Trophoblast cell (in vitro differentiated cells and primary cell): ENCODE results near the gene DLK2.

Source experiments
- DNase-seq, 2 donors: peaks; one replicate each; pipeline ENCODE4 v3.0.0-alpha.2; 2016
- H2AFZ ChIP-seq: 2 replicates; pipeline ENCODE4 v1.6.1; 2013; ENCODE audit warnings: low read length, moderate library complexity, mild to moderate bottlenecking; ENCODE audit not compliant: insufficient read depth, poor library complexity
- H2AK5ac ChIP-seq: 2 replicates; pipeline ENCODE4 v1.6.1; 2013; ENCODE audit warnings: mild to moderate bottlenecking, low read length
- H2BK120ac ChIP-seq: 2 replicates; pipeline ENCODE4 v1.6.1; 2013; ENCODE audit warnings: low read length, mild to moderate bottlenecking, moderate library complexity; ENCODE audit not compliant: insufficient read depth, poor library complexity
- H2BK12ac ChIP-seq: 2 replicates; pipeline ENCODE4 v1.6.1; 2013; ENCODE audit warnings: mild to moderate bottlenecking, low read length, moderate library complexity
- H2BK5ac ChIP-seq: 2 replicates; pipeline ENCODE4 v1.6.1; 2013; ENCODE audit warnings: low read length, low read depth, moderate library complexity, mild to moderate bottlenecking; ENCODE audit not compliant: poor library complexity
- H3K14ac ChIP-seq: 2 replicates; pipeline ENCODE4 v1.6.1; 2013; ENCODE audit warnings: mild to moderate bottlenecking, low read length
- H3K18ac ChIP-seq: 2 replicates; pipeline ENCODE4 v1.6.1; 2013; ENCODE audit warnings: mild to moderate bottlenecking, low read length
- H3K23ac ChIP-seq: 2 replicates; pipeline ENCODE4 v1.6.1; 2013; ENCODE audit warnings: low read length
- H3K27ac ChIP-seq: 2 replicates; pipeline ENCODE4 v1.5.1; 2013; ENCODE audit warnings: low read depth, mild to moderate bottlenecking, inconsistent platforms, low read length, moderate library complexity
- H3K27me3 ChIP-seq: 2 replicates; pipeline ENCODE4 v1.6.1; 2013; ENCODE audit warnings: inconsistent platforms, mild to moderate bottlenecking, low read length, moderate library complexity; ENCODE audit not compliant: insufficient read depth
- H3K36me3 ChIP-seq, 2 experiments: 1 replicate in 1 of 2; 2 replicates in 1 of 2; pipeline ENCODE4 v1.6.1; 2013; ENCODE audit warnings: low read length in 2 of 2, mild to moderate bottlenecking in 2 of 2, moderate library complexity in 1 of 2; ENCODE audit not compliant: insufficient read depth in 2 of 2, control insufficient read depth in 1 of 2
- H3K4ac ChIP-seq: 2 replicates; pipeline ENCODE4 v1.6.1; 2013; ENCODE audit warnings: low read depth, mild to moderate bottlenecking, low read length, moderate library complexity
- H3K4me1 ChIP-seq, 2 experiments: 1 replicate in 1 of 2; 2 replicates in 1 of 2; pipeline ENCODE4 v1.6.1; 2013; ENCODE audit warnings: low read length in 2 of 2, mild to moderate bottlenecking in 2 of 2, moderate library complexity in 1 of 2; ENCODE audit not compliant: insufficient read depth in 2 of 2, control insufficient read depth in 1 of 2
- H3K4me2 ChIP-seq: 2 replicates; pipeline ENCODE4 v1.6.1; 2013; ENCODE audit warnings: inconsistent platforms, mild to moderate bottlenecking, low read length, moderate library complexity
- H3K4me3 ChIP-seq: 2 replicates; pipeline ENCODE4 v1.5.1; 2013; ENCODE audit warnings: mild to moderate bottlenecking, low read depth, low read length, inconsistent platforms
- H3K79me1 ChIP-seq: one replicate; pipeline ENCODE4 v1.6.1; 2013; ENCODE audit warnings: low read length
- H3K79me2 ChIP-seq: 2 replicates; pipeline ENCODE4 v1.6.1; 2013; ENCODE audit warnings: low read length, mild to moderate bottlenecking; ENCODE audit not compliant: control insufficient read depth, insufficient read depth, poor library complexity
- H3K9ac ChIP-seq: 2 replicates; pipeline ENCODE4 v1.6.1; 2013; ENCODE audit warnings: mild to moderate bottlenecking, low read length
- H3K9me3 ChIP-seq: 2 replicates; pipeline ENCODE4 v1.6.1; 2013; ENCODE audit warnings: low read depth, mild to moderate bottlenecking, control low read depth, inconsistent platforms, low read length; ENCODE audit not compliant: insufficient read depth
- H4K12ac ChIP-seq: 2 replicates; pipeline ENCODE4 v1.6.1; 2013; ENCODE audit warnings: low read depth, mild to moderate bottlenecking, low read length, moderate library complexity
- H4K8ac ChIP-seq: 2 replicates; pipeline ENCODE4 v1.6.1; 2013; ENCODE audit warnings: low read depth, mild to moderate bottlenecking, low read length, moderate library complexity
- H4K91ac ChIP-seq: one replicate; pipeline ENCODE4 v1.6.1; 2013; ENCODE audit warnings: low read depth, mild to moderate bottlenecking, low read length, moderate library complexity
- WGBS: extraction: QIAGEN DNeasy Blood & Tissue Kit; methylation state at CpG from one replicate; pipeline ENCODE4 v1.1.7; 2013; ENCODE audit warnings: missing lambda C conversion rate; ENCODE audit not compliant: insufficient read length, insufficient coverage; ENCODE audit errors: extremely low coverage; 5-methylcytosine and 5-hydroxymethylcytosine counted together

The DLK2 gene

GRCh38 chr6:43493833-43494232 lies 38.5 kb upstream of the DLK2 start:
- Histone ChIP-seq H3K14ac (no peak overlapping the region), H3K4me2 (no peak overlapping the region), H2BK5ac (no peak overlapping the region), H3K79me2 (peaks cover 2% of the 10 kb centered on the region), H3K27ac (no peak overlapping the region), H4K12ac (no peak overlapping the region), H3K9ac (no peak overlapping the region), H3K18ac (no peak overlapping the region), H4K8ac (no peak overlapping the region), H3K4ac (no peak overlapping the region), H4K91ac (no peak overlapping the region), H2AK5ac (no peak overlapping the region), H3K36me3 (peaks cover 4 to 10% of the 10 kb centered on the region in 2 experiments), H2BK120ac (no peak overlapping the region), H3K4me3 (no peak overlapping the region), H3K4me1 (peaks cover 48 to 58% of the 10 kb centered on the region in 2 experiments), H2BK12ac (no peak overlapping the region), H3K9me3 (no peaks in the 10 kb centered on the region), H3K23ac (no peak overlapping the region), H2AFZ (no peak overlapping the region), H3K27me3 (no peaks in the 10 kb centered on the region), H3K79me1 (peaks cover 9% of the 10 kb centered on the region)
- WGBS: no CpG with 5 or more reads among the region's 7 CpGs
- no peak for DNase-seq

DNA sequence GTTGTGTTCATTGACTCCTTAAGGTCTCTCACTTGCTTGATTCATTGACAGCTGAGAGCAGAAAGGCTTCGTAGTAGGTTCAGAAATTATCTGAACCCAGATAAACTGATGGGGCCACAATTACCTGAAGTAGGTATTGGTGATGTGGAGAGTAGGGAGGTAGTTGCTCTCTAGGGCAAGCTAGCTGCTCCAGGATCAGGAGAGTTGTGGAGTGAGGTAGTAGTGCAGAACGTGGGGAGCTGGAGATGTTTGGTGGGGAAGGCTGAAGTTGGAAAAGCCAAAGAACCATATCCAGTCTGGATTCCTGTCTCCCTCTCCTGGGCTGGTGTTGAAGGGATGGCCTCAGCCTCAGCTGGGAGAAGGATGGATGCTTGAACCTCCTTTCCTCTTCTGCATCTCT lies 37.9 kb upstream of the DLK2 start:
- no peak overlapping the region for H2BK12ac ChIP-seq
- H3K79me1 ChIP-seq: peaks cover 9% of the 10 kb centered on the region
- no peak overlapping the region for H2BK5ac ChIP-seq
- no peak overlapping the region for H3K4ac ChIP-seq
- no peak overlapping the region for H3K23ac ChIP-seq
- H3K36me3 ChIP-seq: peaks cover 0 to 4% of the 10 kb centered on the region in 2 experiments
- H2AFZ ChIP-seq: no peak overlapping the region
- no peak overlapping the region for H4K8ac ChIP-seq
- H3K9ac ChIP-seq: no peak overlapping the region
- H4K12ac ChIP-seq: no peak overlapping the region
- no peaks in the 10 kb centered on the region for H3K9me3 ChIP-seq
- no peak overlapping the region for H2AK5ac ChIP-seq
- H3K14ac ChIP-seq: no peak overlapping the region
- peaks cover 52 to 62% of the 10 kb centered on the region in 2 experiments for H3K4me1 ChIP-seq
- H2BK120ac ChIP-seq: no peak overlapping the region
- H3K18ac ChIP-seq: no peak overlapping the region
- DNase-seq: no peak
- no peak overlapping the region for H3K4me3 ChIP-seq
- H3K27ac ChIP-seq: no peak overlapping the region
- no peaks in the 10 kb centered on the region for H3K27me3 ChIP-seq
- H4K91ac ChIP-seq: no peak overlapping the region
- WGBS: no CpG with 5 or more reads among the region's 2 CpGs
- H3K4me2 ChIP-seq: no peak overlapping the region
- peaks cover 2% of the 10 kb centered on the region for H3K79me2 ChIP-seq

DNA sequence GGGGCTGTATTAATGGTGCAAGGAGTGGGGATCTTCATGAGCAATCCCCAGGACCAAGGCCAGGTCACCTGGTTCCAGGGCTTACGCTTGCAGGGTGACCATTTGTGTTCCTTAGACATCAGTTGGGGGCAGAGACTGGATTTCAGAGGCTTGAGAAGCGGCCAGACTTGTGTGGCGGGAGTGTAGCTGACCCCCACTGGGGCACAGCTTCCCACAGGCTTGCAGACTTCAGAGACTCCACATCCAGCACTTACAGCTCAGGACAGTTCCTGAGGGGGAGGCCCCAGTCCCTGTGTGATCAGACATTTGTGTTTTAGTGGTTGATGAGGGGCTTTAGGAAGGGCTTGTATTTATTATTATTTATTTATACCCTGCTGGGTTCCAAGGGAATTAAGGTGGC lies 37.3 kb upstream of the DLK2 start:
- WGBS: no CpG with 5 or more reads among the region's 3 CpGs
- no peak overlapping the region for H2AFZ ChIP-seq
- peaks cover 51 to 60% of the 10 kb centered on the region in 2 experiments for H3K4me1 ChIP-seq
- H3K79me1 ChIP-seq: peaks cover 9% of the 10 kb centered on the region
- peaks cover 0 to under 1% of the 10 kb centered on the region in 2 experiments for H3K36me3 ChIP-seq
- H2AK5ac ChIP-seq: no peak overlapping the region
- no peak overlapping the region for H3K9ac ChIP-seq
- H2BK120ac ChIP-seq: no peak overlapping the region
- H2BK5ac ChIP-seq: no peak overlapping the region
- no peak overlapping the region for H3K18ac ChIP-seq
- no peak for DNase-seq
- no peak overlapping the region for H4K12ac ChIP-seq
- no peak overlapping the region for H3K4ac ChIP-seq
- no peak overlapping the region for H3K4me2 ChIP-seq
- H4K91ac ChIP-seq: no peak overlapping the region
- peaks cover 2% of the 10 kb centered on the region for H3K79me2 ChIP-seq
- no peak overlapping the region for H3K27ac ChIP-seq
- H4K8ac ChIP-seq: no peak overlapping the region
- H3K23ac ChIP-seq: no peak overlapping the region
- H3K4me3 ChIP-seq: no peak overlapping the region
- H3K27me3 ChIP-seq: no peaks in the 10 kb centered on the region
- H2BK12ac ChIP-seq: no peak overlapping the region
- H3K14ac ChIP-seq: no peak overlapping the region
- no peaks in the 10 kb centered on the region for H3K9me3 ChIP-seq

DNA sequence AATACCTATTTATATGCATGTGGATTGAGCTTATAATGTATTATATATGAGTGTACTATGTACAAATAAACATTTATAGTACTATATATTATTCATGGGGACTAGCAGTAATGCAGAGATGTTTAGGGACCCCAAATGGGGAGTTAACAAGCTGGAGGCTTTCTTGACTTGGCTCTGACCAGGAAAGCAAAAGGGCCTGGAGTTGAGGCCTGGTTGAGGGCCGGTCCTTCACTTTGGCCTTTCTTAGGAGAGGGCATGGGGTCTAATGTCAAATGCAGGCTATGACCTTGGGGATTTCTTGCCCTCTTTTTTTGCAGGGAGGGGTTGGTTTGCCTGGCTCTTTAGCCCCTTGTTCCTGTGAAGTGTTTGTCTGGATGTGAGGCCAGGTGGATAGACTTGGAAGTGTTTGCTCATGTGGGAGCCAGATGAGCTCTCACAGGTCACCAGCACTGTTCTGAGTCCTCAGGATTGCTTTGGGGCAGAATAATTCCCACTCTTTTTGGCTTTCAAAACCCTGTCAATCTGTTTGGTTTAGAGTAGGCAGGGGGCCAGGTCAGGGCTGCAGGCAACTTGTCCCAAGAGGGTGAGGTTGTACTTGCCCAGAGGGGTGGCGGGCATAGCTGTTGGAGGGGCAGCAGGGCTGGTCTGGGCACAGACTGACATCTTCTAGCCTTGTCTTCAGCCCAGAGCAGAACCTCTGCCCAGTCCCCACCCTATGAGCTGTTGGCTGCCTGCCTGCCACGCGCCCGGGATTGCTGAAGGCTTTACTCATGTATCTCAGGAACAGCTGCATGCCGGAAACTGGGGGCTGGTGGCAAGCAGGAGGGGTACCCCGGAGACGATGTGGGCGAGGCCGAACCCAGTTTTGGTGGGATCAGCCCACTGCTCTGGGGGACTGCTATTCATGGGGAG lies 36.7 kb upstream of the DLK2 start:
- no peaks in the 10 kb centered on the region for H3K9me3 ChIP-seq
- no peak overlapping the region for H2AFZ ChIP-seq
- no CpG with 5 or more reads among the region's 10 CpGs for WGBS
- peaks cover 9% of the 10 kb centered on the region for H3K79me1 ChIP-seq
- no peak overlapping the region for H3K27ac ChIP-seq
- no peak overlapping the region for H3K4me2 ChIP-seq
- no peak overlapping the region for H2BK12ac ChIP-seq
- H4K12ac ChIP-seq: no peak overlapping the region
- no peak overlapping the region for H2BK120ac ChIP-seq
- H3K18ac ChIP-seq: no peak overlapping the region
- no peak overlapping the region for H4K8ac ChIP-seq
- no peak overlapping the region for H2AK5ac ChIP-seq
- no peak overlapping the region for H3K4me3 ChIP-seq
- no peaks in the 10 kb centered on the region for H3K36me3 ChIP-seq
- DNase-seq: no peak
- peaks cover 45 to 54% of the 10 kb centered on the region in 2 experiments for H3K4me1 ChIP-seq
- no peaks in the 10 kb centered on the region for H3K27me3 ChIP-seq
- no peak overlapping the region for H3K14ac ChIP-seq
- H3K4ac ChIP-seq: no peak overlapping the region
- no peak overlapping the region for H4K91ac ChIP-seq
- peaks cover 2% of the 10 kb centered on the region for H3K79me2 ChIP-seq
- H3K23ac ChIP-seq: no peak overlapping the region
- no peak overlapping the region for H2BK5ac ChIP-seq
- no peak overlapping the region for H3K9ac ChIP-seq
